ELR (cell line): ENCODE data around the gene TPH2.

ENCODE experiments used
- DNase-seq: peaks from one replicate; pipeline ENCODE4 v3.0.0-alpha.2; 2015; ENCODE audit warnings: low read depth

TPH2 gene

DNA sequence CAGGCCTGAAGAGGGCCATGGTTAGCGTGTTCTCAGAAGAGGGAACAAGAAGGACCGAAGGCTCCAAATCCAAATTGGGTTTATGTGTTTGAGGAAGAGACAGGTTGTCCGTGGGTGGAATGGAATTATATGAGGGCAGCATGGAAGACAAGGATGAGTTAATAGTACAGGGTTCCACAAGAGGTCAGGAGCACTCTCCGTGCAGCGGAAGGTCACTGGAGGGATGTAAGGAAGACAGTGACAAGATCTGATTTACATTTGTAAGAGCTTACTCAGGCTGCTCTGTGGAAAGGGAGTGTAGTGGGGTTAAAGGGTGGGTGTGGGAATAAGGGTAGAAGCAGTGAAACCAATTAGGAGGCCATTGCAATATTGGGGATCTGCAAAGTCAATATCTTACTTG, 97.0 kb downstream of the TPH2 start:
- no peak for DNase-seq

- no peak for DNase-seq
These were observed 97.7 kb downstream of the TPH2 start for GRCh38 chr12:72036393-72036792.

- no peak for DNase-seq
These were observed 98.6 kb downstream of the TPH2 start for GRCh38 chr12:72037006-72037795.

- no peak for DNase-seq
These were observed 103.2 kb downstream of the TPH2 start for GRCh38 chr12:72041811-72042210.

GRCh38 chr12:72053604-72054003, 115.0 kb downstream of the TPH2 start:
- no peak for DNase-seq

- DNase-seq, result no peak
These were observed 115.9 kb downstream of the TPH2 start for GRCh38 chr12:72054511-72054910.

DNA sequence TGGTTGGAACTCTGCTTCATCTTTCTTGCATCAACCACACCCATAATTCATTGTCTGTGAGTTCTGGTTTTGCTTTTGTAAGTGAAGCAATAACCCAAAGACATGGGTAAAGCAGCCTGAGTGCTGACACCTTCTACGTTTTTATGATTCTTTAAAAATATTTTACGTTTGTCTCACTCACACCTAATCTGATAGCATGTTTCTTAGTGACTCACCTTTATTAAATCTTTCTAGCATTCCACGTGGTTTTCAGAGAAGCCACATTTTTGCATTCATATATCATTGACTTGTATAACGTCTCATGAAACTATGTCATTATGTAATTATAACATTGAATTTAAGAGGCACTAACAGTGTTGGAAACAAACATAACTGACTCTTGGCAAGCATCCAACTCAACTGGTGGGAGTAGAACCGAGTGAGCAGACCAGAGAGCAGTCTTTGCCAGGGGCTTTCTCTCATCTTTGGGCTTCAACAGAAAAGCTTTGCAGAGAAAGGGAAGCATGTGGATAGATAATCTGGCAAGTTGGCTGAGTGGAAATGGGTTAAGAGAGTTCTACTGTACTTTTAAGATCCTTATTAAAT, 118.8 kb downstream of the TPH2 start:
- DNase-seq, result peak; percentile 10

- no peak for DNase-seq
These were observed 124.4 kb downstream of the TPH2 start for GRCh38 chr12:72063073-72063472.

DNA sequence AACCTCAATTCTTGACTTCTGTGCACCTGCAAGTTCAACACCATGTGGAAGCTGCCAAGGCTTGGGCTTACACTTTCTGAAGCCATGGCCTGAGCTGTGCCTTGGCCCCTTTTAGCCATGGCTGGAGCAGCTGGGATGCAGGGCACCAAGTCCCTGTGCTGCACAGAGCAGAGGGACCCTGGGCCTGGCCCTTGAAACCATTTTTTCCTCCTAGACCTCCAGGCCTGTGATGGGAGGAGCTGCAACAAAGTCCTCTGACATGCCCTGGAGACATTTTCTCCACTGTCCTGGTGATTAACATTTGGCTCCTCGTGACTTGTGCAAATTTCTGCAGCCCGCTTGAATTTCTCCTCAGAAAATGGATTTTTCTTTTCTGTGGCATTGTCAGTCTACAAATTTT, 132.4 kb downstream of the TPH2 start:
- no peak for DNase-seq

GRCh38 chr12:72072592-72073212, 134.1 kb downstream of the TPH2 start:
- no peak for DNase-seq

- no peak for DNase-seq
These were observed 135.4 kb downstream of the TPH2 start for GRCh38 chr12:72074065-72074464.

GRCh38 chr12:72074956-72075355, 136.3 kb downstream of the TPH2 start:
- no peak for DNase-seq

GRCh38 chr12:72075401-72075800, 136.8 kb downstream of the TPH2 start:
- no peak for DNase-seq

- no peak for DNase-seq
These were observed 137.4 kb downstream of the TPH2 start for GRCh38 chr12:72075891-72076557.

DNA sequence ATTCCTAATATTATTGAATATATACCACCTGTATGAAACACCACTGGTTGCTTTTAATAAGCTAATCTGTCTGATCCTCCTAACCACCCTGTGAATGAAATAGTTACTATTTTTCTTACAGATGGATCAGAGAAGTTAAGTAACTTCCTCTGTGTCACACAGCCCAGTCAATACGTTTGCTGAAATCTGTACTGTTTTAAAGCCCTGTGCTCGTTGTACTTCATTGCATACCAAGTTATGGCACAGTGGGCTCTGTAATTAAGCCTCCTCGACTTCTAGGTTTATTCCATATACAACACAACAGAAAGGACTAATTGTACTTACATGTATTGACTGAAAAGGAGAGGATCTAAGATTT, 137.9 kb downstream of the TPH2 start:
- no peak for DNase-seq

DNA sequence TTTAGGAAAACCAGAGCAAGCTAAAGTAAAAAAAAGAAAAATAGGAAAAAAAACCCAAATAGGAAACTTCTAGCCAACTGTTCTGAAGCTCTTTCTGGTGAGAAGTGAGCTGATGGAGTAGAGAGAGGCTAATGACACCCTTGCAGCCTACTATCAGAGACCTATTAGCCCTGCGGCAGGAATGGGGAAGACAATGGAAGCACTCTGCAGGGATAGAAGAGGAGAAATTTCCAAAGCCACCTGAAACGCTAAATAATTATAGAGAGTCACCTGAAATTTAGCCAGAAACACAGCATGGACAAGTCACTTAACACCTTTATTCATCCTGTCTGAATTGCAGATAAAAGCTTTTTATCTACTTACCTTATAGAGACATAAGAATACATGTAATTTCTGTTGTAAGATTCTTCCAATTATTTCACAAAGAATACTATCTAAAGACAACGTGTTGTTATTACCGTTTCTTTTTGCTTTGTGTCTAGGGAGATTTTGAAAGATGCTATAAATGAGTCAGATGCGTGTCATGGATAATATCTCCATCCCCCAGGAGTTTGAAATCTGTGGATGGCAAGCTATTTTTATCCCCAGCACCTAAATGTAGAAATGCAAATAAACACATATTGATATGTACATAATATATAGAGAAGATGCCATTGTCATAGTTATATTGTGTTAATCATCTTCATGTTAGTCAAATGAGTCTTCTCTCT, 138.6 kb downstream of the TPH2 start:
- DNase-seq, result peak; percentile 17

DNA sequence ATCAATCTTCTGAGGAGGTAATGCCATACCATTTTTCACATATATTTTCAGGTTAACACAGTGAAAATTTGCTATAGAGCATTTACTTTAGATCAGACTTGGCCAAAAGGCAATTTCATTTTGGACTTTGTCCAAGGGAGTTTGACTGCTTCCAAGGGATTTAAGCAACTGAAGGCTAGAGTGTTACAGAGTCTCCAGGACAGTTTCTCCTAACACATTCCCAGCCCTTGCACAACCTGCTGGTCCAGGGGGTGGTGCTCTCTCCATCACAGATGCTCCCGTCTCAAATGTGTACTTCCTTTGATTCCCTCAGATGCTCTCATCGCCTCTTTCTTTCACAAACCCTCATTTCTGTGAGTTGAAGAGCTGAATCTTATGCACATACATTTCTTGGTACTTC, 143.1 kb downstream of the TPH2 start:
- no peak for DNase-seq
